Cerebellar nuclear complex (tissue), 1 donor: Measurements from ENCODE around the gene APOL1.

Experiments used
- DNase-seq, 2 experiments: peaks; one replicate each; lab custom pipeline; 2025; lab: John Stamatoyannopoulos, UW

The APOL1 gene

GRCh38 chr22:36311386-36312085 is 58.6 kb downstream of the APOL1 start:
- no peak for DNase-seq

GRCh38 chr22:36315325-36315724 is 62.4 kb downstream of the APOL1 start:
- DNase-seq = no peak

GRCh38 chr22:36316419-36316818 is 63.5 kb downstream of the APOL1 start:
- DNase-seq = no peak
